GM18520 (cell line): Measurements from ENCODE around the gene KLRF2.

ENCODE experiments used
- ATAC-seq: cut with Tn5 transposase; IDR thresholded peaks from one replicate; pipeline ENCODE4 v1.9.1; 2021; ENCODE audit not compliant: unreplicated experiment

The KLRF2 gene

GRCh38 chr12:9933958-9934357 is 52.7 kb downstream of the KLRF2 start:
- no peak for ATAC-seq

DNA sequence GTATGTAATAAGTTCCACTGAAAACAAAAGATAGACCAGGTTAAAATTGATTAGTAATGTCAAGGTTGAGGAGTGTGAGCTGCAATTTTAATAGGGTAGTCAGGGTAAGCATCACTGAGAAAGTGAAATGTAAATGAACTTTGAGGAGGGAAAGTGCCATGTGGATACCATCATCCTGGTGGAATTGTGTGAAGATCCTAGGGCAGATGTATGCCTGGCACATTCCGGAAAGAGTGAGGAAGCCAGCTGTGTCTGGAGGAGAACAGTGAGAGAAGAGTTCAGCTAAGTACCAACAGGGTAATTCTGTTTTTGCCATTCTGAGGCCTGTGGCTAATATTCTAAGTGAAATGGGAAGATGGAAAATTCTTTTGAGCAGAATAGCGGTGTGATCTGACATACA is 53.7 kb downstream of the KLRF2 start:
- no peak for ATAC-seq

DNA sequence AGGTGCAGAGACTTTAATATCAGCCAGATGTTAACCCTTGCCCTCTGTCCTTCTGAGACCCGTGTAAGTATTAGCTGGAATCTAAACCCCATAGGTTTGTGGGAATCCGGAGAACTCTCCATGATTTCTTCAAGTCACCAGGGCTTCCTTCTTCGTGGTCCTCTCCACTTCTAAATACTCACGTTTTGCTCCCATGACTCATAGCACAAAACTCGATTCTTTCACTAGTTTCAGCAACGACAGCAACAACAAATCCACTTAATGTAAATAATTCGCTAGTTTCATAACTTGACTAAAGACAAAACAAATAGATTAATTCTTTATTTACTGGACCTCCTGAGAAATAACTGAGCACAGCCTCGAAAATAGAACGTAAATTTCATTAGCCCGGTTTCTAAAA is 55.3 kb downstream of the KLRF2 start:
- no peak for ATAC-seq

DNA sequence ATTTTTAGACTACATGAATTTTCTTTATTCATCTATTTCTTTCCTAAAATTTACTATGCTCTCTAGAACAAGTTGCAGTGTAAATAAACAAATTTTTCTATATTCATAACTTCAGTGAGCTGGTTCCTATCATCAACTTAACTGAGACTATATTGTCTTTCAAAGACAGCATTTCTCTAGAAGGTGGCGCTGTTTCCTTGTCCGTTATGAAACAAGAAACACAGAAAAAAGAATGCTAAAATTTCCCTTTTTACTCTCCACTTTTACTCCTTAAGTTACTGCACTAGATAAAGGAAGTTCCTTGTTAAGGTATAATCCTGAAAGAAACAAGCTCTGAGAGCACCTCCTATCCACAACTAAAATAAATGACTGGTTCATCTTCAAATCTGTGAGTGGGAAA is 59.1 kb downstream of the KLRF2 start:
- ATAC-seq = no peak

DNA sequence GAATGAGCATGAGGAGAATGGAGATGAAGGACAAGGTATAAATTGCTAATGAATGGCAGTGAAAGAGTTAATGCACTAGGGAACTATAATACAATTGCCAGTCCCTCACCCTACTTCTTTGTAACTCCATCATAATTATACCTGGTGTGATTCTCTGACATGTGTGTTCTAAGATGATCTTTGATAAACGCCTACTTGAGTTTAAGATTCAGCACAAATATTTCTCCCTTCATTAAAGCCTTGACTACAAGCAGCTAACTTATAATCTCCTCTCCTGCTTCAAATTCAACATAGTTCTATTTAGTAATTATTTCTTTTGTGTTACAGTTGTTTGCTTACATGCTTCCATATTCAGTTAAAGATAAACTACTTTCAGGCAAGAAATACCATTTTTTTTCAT is 60.5 kb downstream of the KLRF2 start:
- ATAC-seq = no peak

- no peak for ATAC-seq
Measured at GRCh38 chr12:9943240-9943639, 62.0 kb downstream of the KLRF2 start.

- no peak for ATAC-seq
Measured at GRCh38 chr12:9944391-9944790, 63.1 kb downstream of the KLRF2 start.
